HG03558 (cell line): Measurements from ENCODE around the gene ALG11.
"Not testable (repeated sequence)": the region's sequence is repeated elsewhere in the genome, so short reads cannot be mapped to it uniquely, and the experiment has no call there.

ENCODE experiments used
- ATAC-seq: cut with Tn5 transposase; IDR thresholded peaks from one replicate; pipeline ENCODE4 v1.9.1; 2021; ENCODE audit warnings: moderate number of reproducible peaks; ENCODE audit not compliant: unreplicated experiment; ENCODE audit errors: extremely low read depth

The ALG11 gene

GRCh38 chr13:52025475-52026245 is 13.5 kb downstream of the ALG11 start:
- ATAC-seq: no peak

GRCh38 chr13:52026246-52026626 is 14.0 kb downstream of the ALG11 start:
- no peak for ATAC-seq

GRCh38 chr13:52027832-52028231 is 15.6 kb downstream of the ALG11 start:
- no peak for ATAC-seq

- ATAC-seq: no peak
Measured at GRCh38 chr13:52029569-52029968, 17.4 kb downstream of the ALG11 start.

- not testable (repeated sequence) for ATAC-seq
Measured at GRCh38 chr13:52030401-52030800, 18.2 kb downstream of the ALG11 start.

- no peak for ATAC-seq
Measured at GRCh38 chr13:52033039-52033438, 20.8 kb downstream of the ALG11 start.

GRCh38 chr13:52034616-52035226 is 22.5 kb downstream of the ALG11 start:
- no peak for ATAC-seq

- ATAC-seq: no peak
Measured at GRCh38 chr13:52036037-52036436, 23.8 kb downstream of the ALG11 start.

- no peak for ATAC-seq
Measured at GRCh38 chr13:52043675-52044074, 31.5 kb downstream of the ALG11 start.

GRCh38 chr13:52047463-52047862 is 35.3 kb downstream of the ALG11 start:
- ATAC-seq: no peak

GRCh38 chr13:52048516-52048915 is 36.3 kb downstream of the ALG11 start:
- no peak for ATAC-seq

GRCh38 chr13:52051400-52051799 is 39.2 kb downstream of the ALG11 start:
- no peak for ATAC-seq

- no peak for ATAC-seq
Measured at GRCh38 chr13:52053460-52053859, 41.3 kb downstream of the ALG11 start.

GRCh38 chr13:52061064-52061463 is 48.9 kb downstream of the ALG11 start:
- not testable (repeated sequence) for ATAC-seq

GRCh38 chr13:52061587-52061986 is 49.4 kb downstream of the ALG11 start:
- no peak for ATAC-seq

- ATAC-seq: no peak
Measured at GRCh38 chr13:52067237-52067636, 55.0 kb downstream of the ALG11 start.

GRCh38 chr13:52070929-52071523 is 58.8 kb downstream of the ALG11 start:
- no peak for ATAC-seq
